Measurements from ENCODE around the gene AIDA.
A peak's percentile ranks its signal among the peaks of the same experiment; 100 is the strongest.
"Not testable (repeated sequence)": the region's sequence is repeated elsewhere in the genome, so short reads cannot be mapped to it uniquely, and the experiment has no call there.

AIDA gene

GRCh38 chr1:222712253-222713090 lies at the start of gene AIDA, which contains the start of gene BROX:
TSS of gene AIDA (minus strand) at chr1:222712491. CDS start at chr1:222712317, 174 bp downstream.
TSS of gene BROX (plus strand) at chr1:222712564. CDS start at chr1:222715700, 3,136 bp downstream.
- Mint-ChIP-seq H3K27me3 (no peaks in the 10 kb centered on the region), H3K9me3 (no peaks in the 10 kb centered on the region), H3K36me3 (ENCODE audit: low read depth) (peaks cover 78% of the 10 kb centered on the region), H3K4me1 (ENCODE audit: low read depth) (peaks cover 56% of the 10 kb centered on the region), H3K4me3 (peak within 1 kb of the TSS; percentile 96), H3K27ac (peak within 1 kb of the TSS; percentile 100)
- peak; percentile 99 for DNase-seq

DNA sequence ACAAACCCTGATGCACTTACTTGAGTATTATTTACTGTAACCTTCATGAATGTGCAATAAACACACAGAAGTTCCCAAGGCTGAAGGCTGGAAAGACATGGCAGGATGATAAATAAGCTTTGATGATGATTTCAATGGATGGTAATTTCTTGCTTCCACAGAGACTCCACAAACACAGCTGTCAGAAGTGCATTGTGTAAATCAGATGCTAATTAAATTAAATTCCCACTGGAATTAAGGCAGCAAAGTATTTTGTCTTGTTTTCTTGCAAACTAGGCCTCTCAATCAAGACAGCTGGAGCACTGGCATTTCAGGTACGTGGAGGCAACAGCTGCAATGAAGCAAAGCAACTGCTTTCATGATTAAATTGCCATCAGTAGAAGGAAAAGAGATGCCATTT lies 48.8 kb upstream of the AIDA start:
- H3K4me1 Mint-ChIP-seq (ENCODE audit: low read depth): no peaks in the 10 kb centered on the region
- no peak overlapping the region for H3K4me3 Mint-ChIP-seq
- no peaks in the 10 kb centered on the region for H3K36me3 Mint-ChIP-seq (ENCODE audit: low read depth)
- H3K27me3 Mint-ChIP-seq: peaks cover 29% of the 10 kb centered on the region
- no peak overlapping the region for H3K27ac Mint-ChIP-seq
- DNase-seq: no peak
- H3K9me3 Mint-ChIP-seq: no peaks in the 10 kb centered on the region

GRCh38 chr1:222759451-222760035 lies 47.3 kb upstream of the AIDA start:
- H3K27me3 Mint-ChIP-seq: peaks cover 28% of the 10 kb centered on the region
- H3K4me3 Mint-ChIP-seq: no peak overlapping the region
- H3K4me1 Mint-ChIP-seq (ENCODE audit: low read depth): no peaks in the 10 kb centered on the region
- H3K27ac Mint-ChIP-seq: no peak overlapping the region
- H3K9me3 Mint-ChIP-seq: no peaks in the 10 kb centered on the region
- no peak for DNase-seq
- H3K36me3 Mint-ChIP-seq (ENCODE audit: low read depth): no peaks in the 10 kb centered on the region

DNA sequence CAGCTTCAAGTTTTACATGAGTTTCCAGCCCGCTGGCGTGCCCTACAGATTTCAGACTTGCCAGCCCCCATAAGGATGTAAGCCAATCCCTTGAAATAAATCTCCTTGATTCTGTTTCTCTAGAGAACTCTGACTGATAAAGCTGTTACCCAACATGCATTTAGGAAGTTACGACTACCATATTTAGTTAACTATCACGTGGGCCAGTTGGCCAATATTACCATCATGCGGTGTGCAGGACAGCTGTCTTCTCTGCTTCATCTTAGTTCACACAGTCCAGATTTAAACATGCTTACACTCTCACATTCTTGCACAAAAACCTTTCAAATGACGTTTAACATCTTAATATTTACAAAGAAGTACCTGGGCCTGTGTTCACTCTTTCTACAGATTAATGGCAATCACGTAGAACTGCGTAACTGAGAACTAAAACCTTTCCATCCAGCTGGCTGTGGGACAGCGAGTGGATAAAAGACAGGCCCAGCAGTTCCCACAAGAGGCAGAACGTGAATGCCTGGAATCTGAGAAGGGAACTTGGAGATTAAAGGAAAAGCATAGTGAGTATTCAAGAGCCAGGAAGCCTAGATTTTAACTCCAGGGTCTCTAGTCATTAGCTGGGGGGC lies 45.5 kb upstream of the AIDA start:
- Mint-ChIP-seq H3K4me1 (ENCODE audit: low read depth) (no peaks in the 10 kb centered on the region), H3K36me3 (ENCODE audit: low read depth) (no peaks in the 10 kb centered on the region), H3K9me3 (no peaks in the 10 kb centered on the region), H3K27ac (no peak overlapping the region), H3K27me3 (peaks cover 23% of the 10 kb centered on the region), H3K4me3 (no peak overlapping the region)
- DNase-seq: no peak

DNA sequence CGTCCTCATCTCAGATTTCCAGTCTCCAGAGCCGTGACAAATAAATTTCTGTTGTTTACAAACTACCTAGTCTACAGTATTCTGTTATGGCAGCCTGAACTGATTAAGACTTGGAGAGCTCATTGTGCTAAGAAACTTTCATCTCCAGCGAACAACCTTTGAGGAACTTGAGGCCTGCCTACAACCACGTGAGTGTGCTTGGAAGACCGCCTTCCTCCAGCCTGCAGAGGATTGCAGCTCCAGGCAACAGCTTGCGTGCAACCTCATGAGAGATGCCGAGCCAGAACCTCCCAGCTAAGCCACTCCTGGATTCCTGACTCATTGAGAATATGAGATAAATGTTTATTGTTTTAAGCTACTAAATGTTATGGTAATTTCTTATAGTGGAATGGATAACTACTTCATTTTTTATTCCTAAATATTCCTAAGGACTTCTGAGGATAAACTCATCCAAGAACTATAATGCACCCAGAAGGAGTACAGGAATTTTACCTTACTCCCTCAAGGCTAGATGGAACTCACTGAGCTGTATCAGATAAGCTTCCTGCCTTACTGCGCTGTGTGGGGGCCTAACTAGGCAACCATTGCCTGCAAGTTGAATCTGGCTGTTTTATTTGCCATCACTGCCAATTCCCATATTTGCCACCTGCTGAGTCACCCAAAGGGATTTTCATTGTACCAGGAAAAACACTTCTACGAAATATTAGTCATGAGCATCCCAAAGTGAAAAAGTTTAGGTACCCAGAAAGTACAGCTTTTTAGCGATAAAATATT lies 42.3 kb upstream of the AIDA start:
- Mint-ChIP-seq H3K27ac (no peak overlapping the region), H3K27me3 (peaks cover 12% of the 10 kb centered on the region), H3K4me3 (no peak overlapping the region), H3K36me3 (ENCODE audit: low read depth) (no peaks in the 10 kb centered on the region), H3K4me1 (ENCODE audit: low read depth) (no peaks in the 10 kb centered on the region), H3K9me3 (no peaks in the 10 kb centered on the region)
- DNase-seq: no peak

DNA sequence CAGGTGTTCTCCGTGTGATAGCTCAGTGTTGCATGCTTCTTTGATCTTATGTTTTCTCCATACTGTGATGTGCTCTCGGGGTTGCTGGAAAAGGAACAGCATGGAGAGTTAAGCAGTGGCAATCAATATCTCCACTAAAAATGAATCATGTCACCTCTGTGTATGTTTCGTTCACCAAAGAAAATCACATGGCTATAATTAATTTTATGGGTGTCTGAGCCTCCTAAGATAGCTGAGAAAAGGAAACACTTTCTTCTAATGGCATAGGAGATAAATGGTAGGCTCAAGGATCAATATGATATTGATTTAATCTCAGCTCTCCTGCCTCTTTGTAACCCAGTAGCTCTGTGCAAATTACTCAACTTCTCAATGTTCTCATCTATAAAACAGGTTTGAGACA lies 39.0 kb upstream of the AIDA start:
- Mint-ChIP-seq H3K27me3 (peaks cover 6% of the 10 kb centered on the region), H3K36me3 (ENCODE audit: low read depth) (no peaks in the 10 kb centered on the region), H3K9me3 (no peaks in the 10 kb centered on the region), H3K27ac (no peak overlapping the region), H3K4me1 (ENCODE audit: low read depth) (no peaks in the 10 kb centered on the region), H3K4me3 (no peak overlapping the region)
- no peak for DNase-seq

- no peak for DNase-seq
- no peak overlapping the region for H3K27ac Mint-ChIP-seq
Measured at GRCh38 chr1:222750651-222751050, 38.4 kb upstream of the AIDA start.

DNA sequence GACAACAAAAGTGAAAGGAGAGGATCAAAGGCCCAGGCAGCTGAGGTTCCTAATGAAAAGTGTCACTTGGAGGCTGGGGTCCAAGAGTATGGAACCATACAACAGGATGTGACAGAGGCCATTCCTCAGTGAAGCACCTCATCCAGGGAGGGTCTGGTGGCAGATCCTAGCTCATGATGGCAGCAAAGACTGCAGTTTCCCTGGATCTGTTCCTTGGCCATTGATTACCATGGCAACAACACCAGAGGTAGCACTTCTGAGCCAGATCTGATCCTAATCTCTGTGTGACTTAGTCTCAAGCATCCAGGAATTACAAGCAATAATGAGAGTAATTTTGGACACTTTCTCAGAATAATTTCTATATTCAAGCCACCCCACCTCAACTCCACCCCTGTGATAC lies 37.6 kb upstream of the AIDA start:
- no peak for DNase-seq
- Mint-ChIP-seq H3K27ac (no peak overlapping the region), H3K27me3 (peaks cover 3% of the 10 kb centered on the region), H3K4me3 (no peak overlapping the region), H3K36me3 (ENCODE audit: low read depth) (no peaks in the 10 kb centered on the region), H3K4me1 (ENCODE audit: low read depth) (no peaks in the 10 kb centered on the region), H3K9me3 (no peaks in the 10 kb centered on the region)

More at GRCh38 chr1:222750651-222751050, 38.4 kb upstream of the AIDA start:
- Mint-ChIP-seq H3K4me3 (no peak overlapping the region), H3K4me1 (ENCODE audit: low read depth) (no peaks in the 10 kb centered on the region), H3K9me3 (no peaks in the 10 kb centered on the region), H3K27me3 (peaks cover 6% of the 10 kb centered on the region), H3K36me3 (ENCODE audit: low read depth) (no peaks in the 10 kb centered on the region)

DNA sequence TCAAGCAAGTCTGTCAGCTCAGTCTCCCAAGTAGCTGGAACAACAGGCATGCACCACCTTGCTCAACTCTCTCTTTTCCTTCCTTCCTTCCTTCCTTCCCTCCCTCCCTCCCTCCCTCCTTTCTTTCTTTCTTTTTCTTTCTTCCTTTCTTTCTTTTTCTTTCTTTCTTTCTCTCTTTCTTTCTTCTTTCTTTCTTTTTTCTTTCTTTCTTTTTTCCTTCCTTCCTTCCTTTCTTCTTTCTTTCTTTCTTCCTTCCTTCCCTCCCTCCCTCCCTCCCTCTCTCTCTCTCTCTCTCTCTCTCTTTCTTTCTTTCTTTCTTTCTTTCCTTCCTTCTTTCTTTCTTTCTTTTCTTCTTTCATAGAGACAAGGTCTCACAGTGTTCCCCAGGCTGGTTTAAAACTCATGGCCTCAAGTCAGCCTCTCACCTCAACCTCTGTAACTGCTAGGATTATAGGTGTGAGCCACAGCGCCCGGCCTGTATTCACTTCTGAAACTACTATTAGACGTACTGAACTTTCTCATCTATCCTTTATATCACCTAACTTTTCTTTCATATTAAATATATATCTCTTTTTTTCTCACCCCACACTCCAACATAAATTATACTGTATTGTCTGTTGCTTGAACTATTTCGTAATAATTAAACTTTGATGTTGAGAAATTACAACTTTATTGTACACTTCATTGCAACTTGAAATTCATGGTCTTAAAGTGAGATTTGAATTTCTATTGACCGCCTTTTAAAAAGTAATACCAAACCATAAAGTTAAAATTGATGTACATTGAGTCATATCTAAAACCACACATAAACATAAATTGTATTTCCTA lies 29.6 kb upstream of the AIDA start:
- not testable (repeated sequence) for H3K4me1 Mint-ChIP-seq (ENCODE audit: low read depth); H3K27me3 Mint-ChIP-seq; H3K9me3 Mint-ChIP-seq; H3K27ac Mint-ChIP-seq; H3K4me3 Mint-ChIP-seq; H3K36me3 Mint-ChIP-seq (ENCODE audit: low read depth); DNase-seq

DNA sequence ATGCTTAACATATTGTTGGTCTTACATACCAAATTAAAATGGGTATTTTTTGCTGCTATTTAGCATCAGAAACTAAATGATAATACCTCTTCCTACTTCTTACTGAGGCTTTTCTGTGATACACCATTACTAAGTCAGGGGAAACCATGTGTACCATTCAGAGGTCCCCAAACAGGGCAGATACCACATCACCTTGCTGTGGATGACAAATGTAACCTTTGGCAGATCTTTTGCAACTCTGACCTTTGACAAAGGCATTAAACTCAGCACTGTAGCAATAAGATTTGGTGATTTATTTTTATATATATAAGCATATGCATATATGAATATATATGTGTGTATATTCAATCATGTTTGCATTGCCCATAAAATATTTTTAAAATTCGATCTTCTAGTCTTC lies 27.6 kb upstream of the AIDA start:
- Mint-ChIP-seq H3K4me1 (ENCODE audit: low read depth) (no peaks in the 10 kb centered on the region), H3K4me3 (no peak overlapping the region), H3K9me3 (no peaks in the 10 kb centered on the region), H3K27ac (no peak overlapping the region), H3K36me3 (ENCODE audit: low read depth) (peaks cover 9% of the 10 kb centered on the region), H3K27me3 (no peaks in the 10 kb centered on the region)
- DNase-seq: no peak

DNA sequence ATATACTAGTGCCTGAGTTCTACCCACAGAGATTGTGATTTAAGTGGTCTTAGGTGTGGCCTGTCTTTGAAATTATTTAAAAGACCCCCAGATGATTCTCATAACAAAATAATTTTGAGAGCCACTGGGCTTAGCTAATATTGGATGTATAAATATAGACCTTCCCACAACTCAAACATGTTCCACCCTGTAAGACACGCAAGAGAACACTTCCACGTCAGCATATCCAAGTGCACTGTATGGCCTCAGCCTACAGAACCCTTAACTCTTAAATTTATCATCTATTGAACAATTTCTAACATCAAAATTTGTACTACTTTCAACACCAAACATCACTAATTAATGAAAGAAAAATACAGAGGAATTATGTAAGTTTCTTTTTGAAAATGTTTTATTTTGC lies 27.2 kb upstream of the AIDA start:
- Mint-ChIP-seq H3K4me1 (ENCODE audit: low read depth) (no peaks in the 10 kb centered on the region), H3K9me3 (no peaks in the 10 kb centered on the region), H3K36me3 (ENCODE audit: low read depth) (peaks cover 13% of the 10 kb centered on the region), H3K4me3 (no peak overlapping the region), H3K27me3 (no peaks in the 10 kb centered on the region), H3K27ac (no peak overlapping the region)
- no peak for DNase-seq

GRCh38 chr1:222736972-222737371 lies 24.7 kb upstream of the AIDA start, which contains the start of gene FAM177B:
TSS of gene FAM177B (plus strand) at chr1:222737202. CDS start at chr1:222746546, 9,344 bp downstream.
- Mint-ChIP-seq H3K9me3 (no peaks in the 10 kb centered on the region), H3K4me1 (ENCODE audit: low read depth) (peaks cover 8% of the 10 kb centered on the region), H3K36me3 (ENCODE audit: low read depth) (peaks cover 34% of the 10 kb centered on the region), H3K4me3 (no peak within 1 kb of the TSS), H3K27ac (no peak within 1 kb of the TSS), H3K27me3 (no peaks in the 10 kb centered on the region)
- no peak for DNase-seq

DNA sequence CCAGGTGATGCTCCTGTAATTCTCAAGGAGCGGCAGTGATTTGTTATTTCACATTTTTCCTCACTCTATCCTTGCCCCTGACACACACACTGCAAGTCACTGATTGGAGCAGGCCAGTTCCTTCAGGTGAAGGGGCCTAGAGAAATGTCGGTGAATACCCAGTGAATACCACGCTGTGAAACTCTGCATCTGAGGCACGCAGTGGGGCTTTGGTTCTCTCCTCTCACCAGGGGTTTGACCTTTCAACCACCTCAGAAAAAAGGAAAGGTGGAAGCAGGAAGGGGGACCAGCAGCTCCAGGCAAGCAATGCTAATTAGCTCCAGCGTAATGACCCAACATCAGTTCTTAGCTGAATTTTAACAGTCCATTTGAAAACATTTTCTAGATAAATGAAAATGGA lies 24.2 kb upstream of the AIDA start:
- no peaks in the 10 kb centered on the region for H3K9me3 Mint-ChIP-seq
- H3K27me3 Mint-ChIP-seq: no peaks in the 10 kb centered on the region
- peaks cover 38% of the 10 kb centered on the region for H3K36me3 Mint-ChIP-seq (ENCODE audit: low read depth)
- no peak overlapping the region for H3K4me3 Mint-ChIP-seq
- no peak overlapping the region for H3K27ac Mint-ChIP-seq
- peaks cover 8% of the 10 kb centered on the region for H3K4me1 Mint-ChIP-seq (ENCODE audit: low read depth)
- no peak for DNase-seq

DNA sequence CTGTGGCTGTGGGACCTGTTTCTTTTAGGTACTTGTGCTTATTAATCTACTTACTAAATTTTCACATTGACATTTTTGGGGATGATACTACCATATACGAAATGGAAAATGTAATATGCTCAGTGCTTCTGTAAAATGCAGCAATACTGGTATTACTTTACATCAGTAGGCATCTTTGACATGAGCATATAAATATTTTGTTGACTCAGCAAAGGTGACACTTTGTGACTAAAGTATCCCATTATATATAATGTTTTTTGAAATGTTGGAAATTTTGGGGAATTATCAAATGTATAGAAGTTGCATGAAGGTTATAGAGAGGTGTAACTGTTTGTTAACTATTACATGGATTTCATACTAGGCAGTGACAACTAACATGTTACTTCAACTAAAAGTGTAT lies 22.4 kb upstream of the AIDA start:
- H3K27ac Mint-ChIP-seq: no peak overlapping the region
- no peak overlapping the region for H3K4me3 Mint-ChIP-seq
- H3K9me3 Mint-ChIP-seq: no peaks in the 10 kb centered on the region
- H3K36me3 Mint-ChIP-seq (ENCODE audit: low read depth): peaks cover 54% of the 10 kb centered on the region
- H3K27me3 Mint-ChIP-seq: no peaks in the 10 kb centered on the region
- peaks cover 10% of the 10 kb centered on the region for H3K4me1 Mint-ChIP-seq (ENCODE audit: low read depth)
- DNase-seq: no peak
